Cardiac septum (tissue), 1 donor: ENCODE measurements around the gene KLHL5. TPM values are rescaled to one million over a fixed set of nuclear protein-coding genes. Genes with fewer than 3 reads are reported as not detected.
"Not testable (repeated sequence)": the region's sequence is repeated elsewhere in the genome, so short reads cannot be mapped to it uniquely, and the experiment has no call there.

Experiments
- DNase-seq: peaks from one replicate; pipeline ENCODE4 v3.0.0-alpha.2; 2020; ENCODE audit warnings: low spot score
- intact Hi-C: fragments of 100-400 bp; cut with DNase I; formaldehyde crosslinking; loops from one replicate; pipeline ENCODE4 v1.14.0; 2022
- long read RNA-seq: library from polyadenylated mRNA; unstranded; transcript quantifications from one replicate; pipeline ENCODE4 v2.0.0, GENCODE V29; 2021
- total RNA-seq: library from RNA; stranded (reverse); fragmentation: NEBNext Ultra II Directional; extraction: Animal tissue kit (Norgen Biotek cat#: 25700); gene quantifications from one replicate; pipeline ENCODE4 v1.2.1, GENCODE V29; 2021
- donor health status: DM: no; HTN: no; CAD: no.

The KLHL5 gene
- 15.0 TPM for total RNA-seq
- long read RNA-seq, transcript KLHL5-205 (11 exons, 2,926 nt) = major isoform, 15 of 31 reads
- long read RNA-seq, partial matches to known transcripts = 6 of 31 reads
- long read RNA-seq, other reads (novel, unspliced or antisense) = 7 of 31 reads

GRCh38 chr4:39062094-39062769 is at the start of gene KLHL5:
KLHL5 (plus strand) TSS chr4:39062232; CDS start chr4:39062653, 421 bp downstream.
- intact Hi-C loops = no loop called here

GRCh38 chr4:39014028-39014427 is 48.0 kb upstream of the KLHL5 start:
- DNase-seq = no peak
- intact Hi-C loops = no loop called here

More at GRCh38 chr4:39062094-39062769, at the start of gene KLHL5:
- DNase-seq = no peak

- DNase-seq = no peak
- intact Hi-C loops = no loop called here
These were observed 41.9 kb upstream of the KLHL5 start for GRCh38 chr4:39020130-39020529.

- intact Hi-C loops = no loop called here
- no peak for DNase-seq
These were observed 40.4 kb upstream of the KLHL5 start for GRCh38 chr4:39021631-39022030.

- intact Hi-C loops = no loop called here
- no peak for DNase-seq
These were observed 39.8 kb upstream of the KLHL5 start for GRCh38 chr4:39022241-39022640.

- no peak for DNase-seq
- intact Hi-C loops = no loop called here
These were observed 39.0 kb upstream of the KLHL5 start for GRCh38 chr4:39023059-39023458.

- DNase-seq = no peak
- intact Hi-C loops = no loop called here
These were observed 37.6 kb upstream of the KLHL5 start for GRCh38 chr4:39024311-39024865.

- intact Hi-C loops = no loop called here
- DNase-seq = no peak
These were observed 36.4 kb upstream of the KLHL5 start for GRCh38 chr4:39025552-39026085.

GRCh38 chr4:39026096-39026495 is 35.9 kb upstream of the KLHL5 start:
- DNase-seq = no peak
- intact Hi-C loops = no loop called here

- intact Hi-C loops = no loop called here
- no peak for DNase-seq
These were observed 32.0 kb upstream of the KLHL5 start for GRCh38 chr4:39029752-39030694.

- no peak for DNase-seq
- intact Hi-C loops = no loop called here
These were observed 31.3 kb upstream of the KLHL5 start for GRCh38 chr4:39030725-39031124.

- intact Hi-C loops, DNase-seq: not testable (repeated sequence)
These were observed 30.4 kb upstream of the KLHL5 start for GRCh38 chr4:39031590-39032020.

GRCh38 chr4:39032218-39033085 is 29.6 kb upstream of the KLHL5 start, which contains the start of gene TMEM156:
TMEM156 (minus strand) TSS chr4:39032409; CDS start chr4:39032313, 96 bp downstream.
- DNase-seq = no peak
- intact Hi-C loops = no loop called here

GRCh38 chr4:39036172-39036571 is 25.9 kb upstream of the KLHL5 start:
- intact Hi-C loops = no loop called here
- DNase-seq = no peak

- DNase-seq = no peak
- intact Hi-C loops = no loop called here
These were observed 24.6 kb upstream of the KLHL5 start for GRCh38 chr4:39037491-39037825.

- intact Hi-C loops = no loop called here
- no peak for DNase-seq
These were observed 24.1 kb upstream of the KLHL5 start for GRCh38 chr4:39037941-39038340.

GRCh38 chr4:39039108-39039507 is 22.9 kb upstream of the KLHL5 start:
- intact Hi-C loops = no loop called here
- no peak for DNase-seq

- intact Hi-C loops = no loop called here
- no peak for DNase-seq
These were observed 19.7 kb upstream of the KLHL5 start for GRCh38 chr4:39042366-39042765.
